HCT116 (cell line): ENCODE data around the gene ADAMTS19.

Source experiments
- ATF3 ChIP-seq: IDR thresholded peaks from 2 replicates; pipeline ENCODE4 v1.6.1; 2012
- CTCF ChIP-seq, 3 experiments: fragments of 200-600 bp in 1 of 3; sonication (generic) in 1 of 3; IDR thresholded peaks in 2 of 3; conservative IDR thresholded peaks in 1 of 3; 2 replicates each; pipeline ENCODE4 v1.5.1; 2012 to 2017; ENCODE audit warnings: low read depth in 2 of 3, low read length in 2 of 3, antibody characterized with exemption in 1 of 3, borderline replicate concordance in 1 of 3, control low read depth in 1 of 3, mild to moderate bottlenecking in 1 of 3, mixed read lengths in 1 of 3, mixed run types in 1 of 3, moderate library complexity in 1 of 3; ENCODE audit not compliant: insufficient read depth in 1 of 3
- EZH2 ChIP-seq: fragments of 200-600 bp; sonication (generic); IDR thresholded peaks from 2 replicates; pipeline ENCODE4 v1.6.1; 2017; ENCODE audit warnings: antibody characterized with exemption, mixed run types
- POLR2A ChIP-seq: IDR thresholded peaks from 2 replicates; pipeline ENCODE4 v1.7.0; 2011; ENCODE audit warnings: borderline replicate concordance; ENCODE audit not compliant: insufficient read depth, insufficient read length; ENCODE audit errors: extremely low read depth
- POLR2AphosphoS5 ChIP-seq: IDR thresholded peaks from 2 replicates; pipeline ENCODE4 v1.6.1; 2011; ENCODE audit warnings: mild to moderate bottlenecking, low read depth, low read length, moderate library complexity
- SP1 ChIP-seq: IDR thresholded peaks from 2 replicates; pipeline ENCODE4 v1.6.1; 2012; ENCODE audit warnings: low read depth
- TCF7L2 ChIP-seq: IDR thresholded peaks from 2 replicates; pipeline ENCODE4 v1.7.0; 2011; ENCODE audit warnings: borderline replicate concordance, inconsistent platforms; ENCODE audit not compliant: insufficient read depth, insufficient read length; ENCODE audit errors: extremely low read depth

GRCh38 chr5:129656952-129657351 is 196.9 kb downstream of the ADAMTS19 start:
- no peak for TF ChIP-seq EZH2
- TF ChIP-seq POLR2AphosphoS5 = no peak
- TF ChIP-seq CTCF (IDR thresholded peaks at IDR 0.05 in 2 of 3, conservative IDR thresholded peaks at IDR 0.05 in 1 of 3; ENCODE audit: borderline replicate concordance in 1 of 3, insufficient read depth in 1 of 3, low read depth in 2 of 3, low read length in 2 of 3) = no peak
- no peak for TF ChIP-seq POLR2A
- TF ChIP-seq TCF7L2 = no peak
- no peak for TF ChIP-seq ATF3
- no peak for TF ChIP-seq SP1
